Stimulated activated CD4-positive, alpha-beta T cell treated with anti-CD3 and anti-CD28 coated beads, TNF-alpha, amount 100 ng/mL, for 1 hour (primary cell): ENCODE data around the gene SLC44A5.

Experiments
- DNase-seq, 3 donors: peaks; one replicate each; pipeline ENCODE4 v3.0.0-alpha.2; 2020; ENCODE audit warnings: low read depth in 3 of 3, low spot score in 1 of 3

Gene SLC44A5

DNA sequence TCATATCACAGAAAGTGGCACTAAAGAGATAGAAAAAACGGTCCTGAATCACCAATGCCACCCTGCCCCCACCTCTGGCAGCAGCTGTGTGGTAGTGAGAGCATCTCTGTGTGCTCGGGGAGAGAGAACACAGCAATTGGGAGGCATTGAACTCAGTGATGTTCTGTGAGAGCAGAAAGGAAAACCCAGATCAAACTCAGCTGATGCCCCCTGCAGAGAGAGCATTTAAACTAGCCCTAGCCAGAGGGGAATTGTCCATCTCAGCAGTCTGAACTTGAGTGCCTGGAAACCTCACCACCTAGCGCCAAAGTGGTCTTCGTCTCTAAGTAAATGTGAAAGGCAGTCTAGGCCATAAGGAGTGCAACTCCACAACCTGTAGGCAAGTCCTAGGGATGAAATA is 21.3 kb downstream of the SLC44A5 start:
- DNase-seq: no peak

- no peak for DNase-seq
Observed at GRCh38 chr1:75588779-75589475, 22.0 kb downstream of the SLC44A5 start.

GRCh38 chr1:75587692-75588091 is 23.2 kb downstream of the SLC44A5 start:
- DNase-seq: no peak

DNA sequence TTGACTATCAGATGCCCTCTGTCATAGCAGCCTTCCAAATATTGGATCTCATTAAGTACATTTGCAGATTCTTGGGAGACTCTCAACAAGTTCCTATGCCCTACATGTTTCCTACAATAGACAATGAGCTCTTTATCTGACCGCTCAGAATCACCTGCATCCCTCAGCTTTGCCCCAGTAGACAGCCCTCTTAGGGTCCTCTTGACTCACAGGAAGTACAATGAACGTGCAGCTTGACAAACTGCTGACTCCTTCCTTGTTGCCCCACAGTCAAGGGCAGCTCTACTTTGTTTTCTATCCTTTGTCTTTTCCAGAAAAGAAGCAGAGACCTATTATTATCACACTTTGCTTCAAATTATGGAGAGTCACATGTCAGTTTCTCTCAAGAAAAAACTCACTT is 27.6 kb downstream of the SLC44A5 start:
- no peak for DNase-seq

GRCh38 chr1:75582725-75583261 is 28.1 kb downstream of the SLC44A5 start:
- no peak for DNase-seq

DNA sequence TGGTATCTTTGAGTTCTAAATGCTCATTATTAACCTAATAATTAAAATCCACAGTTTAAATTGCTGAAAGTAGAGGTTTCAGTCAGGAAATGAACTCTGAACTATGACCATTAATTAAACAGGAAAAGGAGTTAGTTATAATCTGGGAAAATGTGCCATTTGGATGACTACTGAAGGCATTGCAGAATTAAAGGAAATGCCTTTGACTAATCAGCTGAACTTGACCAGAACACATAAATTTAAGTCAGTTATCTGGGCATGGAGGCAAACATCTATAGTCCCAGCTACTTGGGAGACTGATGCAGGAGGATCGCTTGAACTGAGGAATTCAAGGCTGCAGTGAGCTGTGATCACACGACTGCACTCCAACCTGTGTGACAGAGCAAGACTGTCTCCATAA is 31.9 kb downstream of the SLC44A5 start:
- DNase-seq: no peak

GRCh38 chr1:75575837-75576236 is 35.1 kb downstream of the SLC44A5 start:
- no peak for DNase-seq

DNA sequence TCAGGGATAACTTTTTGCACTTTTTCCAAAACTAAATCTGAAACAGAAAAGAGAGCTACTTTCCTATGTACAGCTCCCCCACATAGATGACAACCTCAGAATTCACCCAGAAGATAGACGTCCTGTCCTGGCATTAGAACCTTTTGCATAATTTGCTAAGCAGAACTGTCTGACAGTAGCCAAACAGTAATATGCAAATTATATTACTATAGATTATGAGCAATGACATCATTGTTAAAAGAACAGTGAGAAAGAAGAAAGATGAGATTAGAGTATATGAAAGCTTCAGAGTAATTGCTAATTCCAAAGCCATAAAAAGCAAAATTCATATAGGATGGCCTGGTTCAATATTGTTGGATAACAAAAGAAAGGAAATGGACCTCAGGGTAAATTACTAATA is 43.7 kb downstream of the SLC44A5 start:
- no peak for DNase-seq

- no peak for DNase-seq
Observed at GRCh38 chr1:75559800-75560199, 51.1 kb downstream of the SLC44A5 start.

DNA sequence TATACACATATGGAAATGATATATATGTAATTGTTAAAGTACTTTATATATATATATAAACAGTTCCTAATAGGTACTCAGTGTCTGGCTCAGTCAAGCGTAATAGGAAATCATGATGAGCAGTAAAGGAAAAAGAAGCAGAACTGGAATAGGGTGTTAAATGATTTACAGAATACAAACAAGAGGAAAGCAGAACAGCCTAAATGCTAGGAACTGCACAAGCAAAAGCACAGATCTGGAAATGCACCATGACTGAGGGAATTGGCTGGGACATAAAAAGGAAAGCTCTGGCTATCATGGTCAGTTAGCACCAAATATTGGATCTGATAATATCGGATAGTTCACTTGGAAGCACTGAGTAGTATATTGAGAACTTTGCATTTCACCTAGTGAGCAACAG is 51.8 kb downstream of the SLC44A5 start:
- DNase-seq: no peak

DNA sequence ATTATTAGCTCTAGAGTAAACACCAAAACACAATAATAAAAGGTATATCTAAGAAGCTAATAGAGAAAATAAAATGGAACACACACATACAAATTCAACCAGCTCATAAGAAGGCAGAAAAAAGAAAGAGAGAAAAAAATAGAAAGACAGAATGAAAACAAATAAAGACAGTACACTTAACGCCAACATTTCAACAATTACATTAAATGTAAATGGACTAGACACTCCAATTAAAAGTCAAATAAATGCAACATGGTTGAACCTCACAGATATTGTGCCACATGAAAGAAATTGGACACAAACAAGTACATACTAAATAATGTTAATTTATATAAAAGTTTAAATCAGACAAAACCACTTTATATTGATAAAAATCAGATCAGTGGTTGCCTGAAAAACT is 56.0 kb downstream of the SLC44A5 start:
- DNase-seq: no peak

DNA sequence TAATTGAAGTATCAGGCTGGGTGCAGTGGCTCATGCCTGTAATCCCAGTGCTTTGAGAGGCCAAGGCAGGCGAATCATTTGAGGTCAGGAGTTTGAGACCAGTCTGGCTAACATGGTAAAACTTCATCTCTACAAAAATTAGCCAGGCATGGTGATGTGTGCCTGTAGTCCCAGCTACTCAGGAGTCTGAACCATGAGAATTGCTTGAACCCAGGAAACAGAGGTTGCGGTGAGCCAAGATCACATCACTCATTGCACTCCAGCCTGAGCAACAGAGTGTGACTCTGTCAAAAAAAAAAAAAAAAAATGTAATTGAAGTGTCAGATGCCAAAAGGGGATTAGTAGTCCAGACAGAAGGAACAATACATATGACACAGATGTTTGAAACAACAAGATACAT is 56.7 kb downstream of the SLC44A5 start:
- DNase-seq: no peak

- no peak for DNase-seq
Observed at GRCh38 chr1:75550559-75550958, 60.4 kb downstream of the SLC44A5 start.

- no peak for DNase-seq
Observed at GRCh38 chr1:75548721-75549480, 62.0 kb downstream of the SLC44A5 start.

- no peak for DNase-seq
Observed at GRCh38 chr1:75543705-75544104, 67.2 kb downstream of the SLC44A5 start.

DNA sequence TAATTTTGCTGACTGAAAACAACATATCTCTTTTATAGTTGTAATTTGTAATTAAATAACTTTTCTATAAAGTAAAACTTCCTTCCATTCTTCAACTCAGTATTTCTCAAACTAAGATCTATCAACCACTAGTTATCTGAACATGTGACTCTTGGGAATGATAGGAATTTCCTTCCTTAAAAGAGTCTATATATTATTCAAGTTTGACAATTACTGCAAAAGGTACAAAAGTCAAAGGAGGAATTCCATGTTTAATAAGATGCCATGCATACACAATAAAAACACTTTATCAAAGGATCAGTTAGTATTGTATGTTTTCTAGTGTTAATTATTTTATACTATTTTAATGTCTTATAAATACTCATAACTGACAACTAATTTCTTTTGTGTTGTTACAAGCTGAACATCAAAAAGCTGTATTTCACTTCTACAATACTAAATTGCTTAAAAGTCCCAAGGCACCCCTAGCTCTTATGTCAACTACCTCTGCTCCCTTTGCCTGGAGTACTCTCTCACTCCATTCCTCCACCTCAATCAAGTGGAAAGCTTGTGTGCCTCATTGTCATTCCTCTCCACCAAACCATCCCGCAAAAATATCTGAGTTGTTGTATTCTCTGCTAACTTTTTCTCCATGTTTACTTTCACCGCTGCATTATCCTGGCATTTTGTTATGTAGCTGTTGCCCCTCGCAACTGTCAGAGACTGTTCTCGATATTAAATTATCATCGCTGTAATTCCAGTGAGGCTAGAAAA is 67.9 kb downstream of the SLC44A5 start:
- DNase-seq: no peak

DNA sequence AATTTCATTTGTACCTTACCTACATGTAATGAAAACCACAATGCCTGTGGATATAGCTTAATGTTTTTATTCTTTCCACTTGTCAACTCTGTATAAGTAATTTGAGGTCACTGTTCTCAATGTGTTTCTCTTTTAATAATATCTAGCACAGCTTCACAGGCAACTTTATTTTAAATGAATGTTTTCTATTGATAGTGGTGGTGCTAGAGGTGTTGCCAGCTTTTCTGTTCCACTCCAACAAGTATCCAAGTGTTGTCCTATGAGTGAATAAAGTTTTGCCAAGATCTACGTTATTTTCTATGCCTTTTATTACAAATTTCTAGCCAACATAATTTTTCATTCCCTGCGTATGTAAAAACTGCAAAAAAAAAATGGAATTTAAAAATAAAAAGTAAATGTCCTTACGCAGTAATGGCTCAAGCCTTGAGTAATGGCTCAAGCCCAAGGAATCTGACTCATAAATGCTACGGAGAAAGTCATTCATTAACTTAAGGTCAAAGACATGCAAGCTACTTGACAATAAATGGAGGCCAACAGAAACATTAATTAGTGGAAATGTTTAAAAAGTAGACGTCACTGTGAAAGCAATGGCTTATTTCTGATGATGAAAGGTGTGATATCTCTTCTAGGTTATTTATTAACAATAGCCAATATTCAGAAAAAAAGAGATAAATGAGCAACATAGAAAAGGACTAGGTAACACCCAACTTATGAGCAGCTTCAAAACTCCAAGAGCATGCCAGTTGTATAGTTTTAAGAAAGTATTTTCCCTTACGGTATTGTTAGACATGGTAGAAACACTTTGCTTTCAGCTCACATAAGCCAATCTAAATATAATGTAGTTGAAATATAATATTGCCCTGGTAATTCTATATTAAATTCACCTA is 71.4 kb downstream of the SLC44A5 start:
- no peak for DNase-seq

DNA sequence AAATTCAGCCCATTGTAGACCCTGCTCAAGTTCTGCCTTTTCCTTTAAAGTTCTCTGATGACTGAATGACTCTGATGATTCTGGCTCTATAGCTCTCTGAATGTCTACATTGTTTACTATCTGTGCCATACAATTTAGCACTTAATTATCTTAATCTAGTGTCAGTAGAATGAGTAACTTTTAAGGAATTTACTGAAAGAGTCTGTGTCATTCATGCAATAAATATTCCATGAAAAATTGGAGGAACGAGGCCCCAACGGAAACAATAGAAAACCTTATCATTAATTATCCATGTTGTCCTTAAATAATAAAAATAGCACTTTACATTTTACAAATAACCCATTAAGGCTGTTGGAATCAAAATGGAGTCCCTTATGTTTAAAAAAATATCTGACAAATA is 77.8 kb downstream of the SLC44A5 start:
- DNase-seq: no peak

DNA sequence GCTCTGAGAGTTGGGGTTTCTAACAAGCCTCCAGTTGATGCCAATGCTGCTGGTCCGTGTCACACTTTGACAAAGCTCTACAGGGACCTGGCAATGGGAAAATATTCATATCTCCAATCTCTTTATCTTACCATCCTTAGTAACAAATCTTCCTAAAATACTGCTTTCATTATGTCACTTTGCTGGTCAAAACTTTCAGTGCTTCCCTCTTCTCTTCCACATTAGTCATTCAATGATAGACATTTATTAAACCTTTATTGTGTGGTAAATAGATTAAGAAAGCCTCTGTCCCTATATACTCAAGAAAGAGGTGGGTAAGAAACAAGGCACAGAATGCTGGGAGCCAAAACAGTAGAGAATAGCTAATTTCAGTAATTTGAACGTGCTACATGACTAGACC is 79.3 kb downstream of the SLC44A5 start:
- DNase-seq: no peak

GRCh38 chr1:75529488-75529887 is 81.4 kb downstream of the SLC44A5 start:
- DNase-seq: no peak

- no peak for DNase-seq
Observed at GRCh38 chr1:75528001-75528400, 82.9 kb downstream of the SLC44A5 start.
